T-helper 2 cell treated with Interferon-gamma antibody and Interleukin-4, amounts not matched to agents 100 ng/mL and 5 ng/mL, for 36 hours (primary cell): Measurements from ENCODE around the gene GPR150. TPM values are rescaled to one million over a fixed set of nuclear protein-coding genes. Genes with fewer than 3 reads are reported as not detected.

Experiments used
- intact Hi-C: fragments of 100-400 bp; cut with micrococcal nuclease; formaldehyde crosslinking; loops from one replicate; pipeline ENCODE4 v1.15.1; 2023
- total RNA-seq: library from RNA; stranded (reverse); gene quantifications from 2 replicates; pipeline ENCODE4 v1.2.3, GENCODE V29; 2022

The GPR150 gene
- total RNA-seq: 0.30 and 0.48 TPM in 2 replicates

- intact Hi-C loops: loop anchor here (1.0 kb wide), 1 partner anchor 12 kb away; no protein-coding TSS in a partner anchor
These were observed at the start of gene GPR150 for GRCh38 chr5:95620030-95620869. Gene GPR150, plus strand, starts transcription at chr5:95620087. Its CDS starts 189 bp downstream, at chr5:95620276.

- intact Hi-C loops: no loop called here
These were observed 47.9 kb upstream of the GPR150 start for GRCh38 chr5:95572016-95572415.

- intact Hi-C loops: no loop called here
These were observed 38.3 kb upstream of the GPR150 start for GRCh38 chr5:95581576-95581975.

- intact Hi-C loops: no loop called here
These were observed 35.9 kb upstream of the GPR150 start for GRCh38 chr5:95583992-95584391.

GRCh38 chr5:95590880-95591279, 29.0 kb upstream of the GPR150 start:
- intact Hi-C loops: loop anchor here (1.0 to 2.0 kb wide), 2 partner anchors 36 to 56 kb away; partner anchors contain the start of genes ARSK and RFESD

- intact Hi-C loops: loop anchor here (1.0 to 2.0 kb wide), 2 partner anchors 36 to 55 kb away; partner anchors contain the start of genes ARSK and RFESD
These were observed 28.4 kb upstream of the GPR150 start for GRCh38 chr5:95591490-95591901.

- intact Hi-C loops: no loop called here
These were observed 24.5 kb upstream of the GPR150 start for GRCh38 chr5:95595289-95595931.

- intact Hi-C loops: no loop called here
These were observed 20.6 kb upstream of the GPR150 start for GRCh38 chr5:95599252-95599651.

- intact Hi-C loops: no loop called here
These were observed 19.3 kb upstream of the GPR150 start for GRCh38 chr5:95600557-95600956.

- intact Hi-C loops: no loop called here
These were observed 14.1 kb upstream of the GPR150 start for GRCh38 chr5:95605786-95606185.

- intact Hi-C loops: no loop called here
These were observed 13.5 kb upstream of the GPR150 start for GRCh38 chr5:95606419-95606818.

- intact Hi-C loops: no loop called here
These were observed 10.2 kb upstream of the GPR150 start for GRCh38 chr5:95609711-95610110.

GRCh38 chr5:95610546-95610945, 9.3 kb upstream of the GPR150 start:
- intact Hi-C loops: no loop called here

GRCh38 chr5:95611396-95611795, 8.5 kb upstream of the GPR150 start:
- intact Hi-C loops: no loop called here

- intact Hi-C loops: no loop called here
These were observed 6.4 kb upstream of the GPR150 start for GRCh38 chr5:95613514-95613913.

- intact Hi-C loops: no loop called here
These were observed 4.8 kb upstream of the GPR150 start for GRCh38 chr5:95615164-95615467.

GRCh38 chr5:95617057-95617456, 2.8 kb upstream of the GPR150 start:
- intact Hi-C loops: no loop called here

GRCh38 chr5:95619096-95619495, 791 bp upstream of the GPR150 start:
- intact Hi-C loops: no loop called here

GRCh38 chr5:95619514-95620029, 315 bp upstream of the GPR150 start:
- intact Hi-C loops: loop anchor here (1.0 kb wide), 1 partner anchor 13 kb away; no protein-coding TSS in a partner anchor

- intact Hi-C loops: loop anchor here (1.0 kb wide), 2 partner anchors 11 to 66 kb away; partner anchors contain the start of gene ARSK
These were observed 1.3 kb downstream of the GPR150 start for GRCh38 chr5:95620870-95621838.
